GM19438 (cell line): ENCODE results near the gene IER3.
"Not testable (repeated sequence)": the region's sequence is repeated elsewhere in the genome, so short reads cannot be mapped to it uniquely, and the experiment has no call there.

Experiments used
- ATAC-seq: cut with Tn5 transposase; IDR thresholded peaks from one replicate; pipeline ENCODE4 v1.9.1; 2021; ENCODE audit warnings: low read depth; ENCODE audit not compliant: unreplicated experiment

Gene IER3

DNA sequence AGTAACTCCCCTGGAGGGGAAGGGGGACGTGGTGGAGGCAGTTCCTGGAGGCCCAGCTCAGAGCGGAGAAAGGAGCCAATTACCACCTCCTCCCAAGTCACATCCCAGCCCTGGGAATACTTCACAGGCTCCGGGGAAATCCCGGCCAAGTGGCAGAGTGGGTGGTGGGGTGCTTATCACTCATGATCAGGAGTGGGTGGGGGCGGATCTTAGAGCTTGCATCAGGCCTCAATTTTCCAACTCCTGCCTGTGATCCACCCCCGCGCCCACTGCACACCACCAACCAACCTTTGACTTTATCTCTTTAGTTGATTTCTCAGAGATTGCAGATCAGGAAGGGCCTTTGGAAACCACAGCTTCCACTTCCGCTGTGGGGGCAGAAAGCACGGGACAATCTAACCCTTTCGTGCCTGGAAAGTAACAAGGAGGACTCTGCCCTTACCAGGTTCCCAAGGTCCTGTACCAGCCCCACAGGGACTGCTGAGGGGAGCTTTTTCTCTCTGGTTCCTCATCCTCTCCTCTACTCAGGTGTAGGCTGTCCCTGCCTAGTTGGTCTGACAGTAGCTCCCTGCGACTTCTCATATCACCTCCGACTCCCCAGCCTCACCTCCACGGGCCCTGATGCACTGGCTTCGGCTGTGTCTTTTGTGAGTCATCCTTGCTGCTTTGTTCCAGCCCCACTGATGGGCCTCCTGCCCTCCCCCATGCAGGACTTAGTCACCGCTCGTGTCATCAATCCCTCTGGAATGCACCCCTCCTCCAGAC is 24.9 kb upstream of the IER3 start:
- no peak for ATAC-seq

DNA sequence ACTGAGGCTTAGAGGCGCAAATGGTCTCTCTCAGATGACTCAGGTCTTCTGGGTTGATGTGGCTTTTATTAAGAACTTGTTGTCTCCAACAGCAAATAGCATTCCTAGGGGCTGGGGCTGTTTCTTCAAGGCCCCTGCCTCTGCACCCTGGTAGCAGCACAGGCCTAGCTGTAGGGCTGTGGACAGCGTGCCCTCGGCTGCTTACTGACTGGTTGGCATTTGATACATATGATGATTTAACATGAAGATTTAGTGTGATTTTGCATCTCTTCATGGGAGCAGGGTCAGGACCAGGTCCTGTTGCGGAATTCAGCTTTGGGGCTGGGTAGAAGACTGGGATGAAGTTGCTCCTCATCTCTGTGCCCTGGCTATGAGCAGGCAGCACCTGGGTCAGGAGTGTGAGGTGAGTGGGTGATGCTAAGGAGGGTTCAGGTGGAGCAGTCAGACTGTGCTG is 24.3 kb upstream of the IER3 start:
- no peak for ATAC-seq

DNA sequence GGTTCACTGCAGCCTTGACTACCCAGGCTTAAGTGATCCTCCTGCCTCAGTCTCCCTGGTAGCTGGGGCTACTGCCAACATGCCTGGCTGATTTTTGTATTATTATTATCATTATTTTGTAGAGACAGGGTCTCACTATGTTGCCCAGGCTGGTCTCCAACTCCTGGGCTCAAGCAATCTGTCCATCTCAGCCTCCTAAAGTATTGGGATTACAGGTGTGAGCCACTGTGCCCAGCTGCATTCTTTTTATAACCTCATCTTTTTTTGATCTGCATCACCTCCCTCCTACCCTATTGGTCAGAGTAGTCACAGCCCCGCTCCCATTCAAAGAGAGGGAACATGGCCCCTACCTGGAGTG is 23.6 kb upstream of the IER3 start:
- no peak for ATAC-seq

DNA sequence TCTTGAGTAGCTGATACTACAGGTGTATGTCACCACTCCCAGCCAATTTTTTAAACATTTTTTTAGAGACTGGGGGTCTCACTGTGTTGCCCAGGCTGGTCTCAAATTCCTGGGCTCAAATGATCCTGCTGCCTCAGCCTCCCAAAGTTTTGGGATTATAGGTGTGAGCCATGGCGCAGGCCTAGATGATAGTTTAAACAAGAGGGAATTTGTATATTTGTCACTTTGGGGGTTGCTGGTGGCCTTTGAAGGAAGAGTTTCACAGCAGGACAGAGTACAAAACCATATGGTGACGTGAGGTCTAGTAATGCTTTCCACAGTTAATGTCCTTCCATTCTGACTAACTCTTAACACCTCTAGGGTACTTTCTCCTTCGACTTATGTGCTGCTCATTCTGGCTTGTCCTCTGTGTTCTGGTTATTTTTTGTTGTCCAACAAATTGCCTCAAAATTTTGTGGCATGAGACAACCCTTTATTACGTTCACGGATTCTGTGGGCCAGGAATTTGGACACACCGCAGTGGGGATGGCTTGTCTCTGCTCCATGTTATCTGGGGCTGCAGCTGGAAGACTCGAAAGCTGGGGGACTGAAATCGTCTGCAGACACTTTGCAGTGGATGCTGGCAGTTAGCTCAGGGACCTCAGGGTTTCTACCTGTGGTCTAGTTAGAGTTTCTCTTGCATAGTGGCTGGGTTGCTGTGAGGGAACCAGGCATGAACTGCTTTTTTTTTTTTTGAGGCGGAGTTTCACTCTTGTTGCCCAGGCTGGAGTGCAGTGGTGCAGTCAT is 23.0 kb upstream of the IER3 start:
- ATAC-seq, result peak; percentile 56

DNA sequence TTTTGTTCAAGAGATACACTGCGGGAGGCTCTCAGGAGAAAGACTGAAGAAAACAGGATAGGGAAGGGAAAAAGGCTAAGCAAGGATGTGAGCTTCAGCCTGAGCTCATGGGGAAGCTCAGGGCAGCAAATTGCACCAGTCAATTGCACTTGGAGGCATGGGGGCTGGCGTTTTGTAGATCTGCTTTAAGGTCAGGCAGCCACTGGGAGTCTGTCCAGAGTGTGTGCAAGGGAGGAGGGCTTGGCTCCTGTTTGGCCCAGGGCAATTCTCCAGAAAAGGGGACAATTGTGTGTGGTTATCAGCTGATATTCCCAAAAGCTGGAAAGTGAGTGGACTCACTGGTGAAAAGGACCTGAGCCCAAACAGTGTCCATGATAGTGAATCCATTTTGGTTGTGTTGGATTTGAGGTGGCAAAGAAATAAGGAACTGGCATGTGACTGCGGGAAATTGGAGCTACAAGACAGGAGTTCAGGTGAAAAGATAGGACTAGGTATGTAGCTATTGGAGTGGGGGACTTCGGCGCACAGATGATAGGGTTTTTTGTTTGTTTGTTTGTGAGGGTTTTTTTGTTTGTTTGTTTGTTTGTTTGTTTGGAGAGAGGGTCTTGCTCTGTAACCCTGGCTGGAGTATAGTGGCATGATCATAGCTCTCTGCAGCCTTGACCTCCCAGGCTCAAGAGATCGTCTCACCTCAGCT is 22.3 kb upstream of the IER3 start:
- ATAC-seq, result no peak

DNA sequence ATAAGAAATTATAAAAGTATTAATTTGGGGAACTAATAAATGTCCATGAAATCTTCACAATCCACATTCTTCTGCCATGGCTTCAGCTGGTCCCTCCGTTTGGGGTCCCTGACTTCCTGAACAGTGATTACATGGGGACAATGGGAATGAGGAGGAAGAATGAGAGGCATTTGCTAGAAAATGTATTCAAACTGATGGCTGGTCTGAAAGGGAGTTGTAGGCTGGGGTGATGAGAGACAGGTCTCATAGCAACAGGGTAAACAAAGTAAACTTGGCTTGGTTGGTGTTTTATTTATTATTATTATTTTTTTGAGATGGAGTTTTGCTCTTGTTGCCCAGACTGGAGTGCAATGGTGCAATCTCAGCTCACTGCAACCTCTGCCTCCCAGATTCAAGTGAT is 21.1 kb upstream of the IER3 start:
- not testable (repeated sequence) for ATAC-seq

DNA sequence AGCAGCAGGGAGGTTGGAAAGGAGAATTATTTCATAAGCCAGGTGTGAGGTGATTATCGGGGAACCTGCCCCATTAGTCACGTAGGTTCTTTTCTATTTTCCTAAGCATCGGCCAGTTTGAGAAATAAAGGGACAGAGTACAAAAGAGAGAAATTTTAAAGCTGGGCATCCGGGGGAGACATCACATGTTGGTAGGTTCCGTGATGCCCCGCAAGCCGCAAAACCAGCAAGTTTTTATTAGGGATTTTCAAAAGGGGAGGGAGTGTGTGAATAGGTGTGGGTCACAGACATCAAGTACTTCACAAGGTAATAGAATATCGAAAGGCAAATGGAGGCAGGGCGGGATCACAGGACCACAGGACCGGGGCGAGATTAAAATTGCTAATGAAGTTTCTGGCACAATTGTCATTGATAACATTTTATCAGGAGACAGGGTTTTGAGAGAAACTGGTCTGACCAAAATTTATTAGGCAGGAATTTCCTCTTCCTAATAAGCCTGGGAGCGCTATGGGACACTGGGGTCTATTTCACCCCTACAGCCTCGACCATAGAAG is 20.2 kb upstream of the IER3 start:
- ATAC-seq, result not testable (repeated sequence)

DNA sequence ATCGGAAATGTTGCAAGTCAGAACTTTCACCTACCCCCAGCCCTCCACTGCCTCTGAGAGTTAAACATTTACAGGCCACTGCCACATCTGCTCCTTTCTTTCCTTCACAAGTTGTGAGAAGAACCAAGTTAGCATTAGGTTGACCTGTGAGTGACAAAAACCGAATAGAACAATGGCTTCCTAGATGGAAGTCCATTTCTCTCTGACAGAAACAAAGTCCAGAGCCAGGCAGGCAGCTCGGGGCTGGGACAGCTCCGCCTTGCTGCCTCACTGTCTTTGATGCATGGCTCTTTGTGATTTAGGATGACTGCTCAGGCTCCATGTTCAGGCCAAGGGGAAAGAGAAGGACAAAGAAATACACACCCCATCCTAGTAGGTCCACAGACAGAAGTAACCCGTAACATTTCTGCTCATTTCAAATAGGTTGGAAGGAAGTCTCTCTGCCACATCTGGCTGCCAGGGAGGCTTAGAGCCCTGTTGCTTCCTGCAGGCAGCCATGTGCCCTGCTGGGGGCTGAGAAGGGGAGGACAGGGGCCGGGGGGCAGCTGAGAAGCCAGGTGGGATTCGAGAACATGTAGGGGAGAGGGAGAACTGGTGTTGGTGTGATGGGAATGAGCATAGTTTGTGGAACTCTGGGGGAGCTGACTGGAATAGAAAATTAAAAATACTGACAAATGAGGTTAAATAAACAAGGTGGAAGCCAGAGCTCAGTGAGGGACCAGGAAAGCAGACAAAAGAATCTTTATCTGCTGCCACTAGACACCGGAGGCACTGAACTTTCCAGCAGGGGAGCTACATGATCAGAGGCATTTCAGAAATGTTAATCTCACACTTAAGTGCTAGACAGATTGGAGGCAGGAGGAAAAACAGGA is 19.5 kb upstream of the IER3 start:
- ATAC-seq, result peak; percentile 56

DNA sequence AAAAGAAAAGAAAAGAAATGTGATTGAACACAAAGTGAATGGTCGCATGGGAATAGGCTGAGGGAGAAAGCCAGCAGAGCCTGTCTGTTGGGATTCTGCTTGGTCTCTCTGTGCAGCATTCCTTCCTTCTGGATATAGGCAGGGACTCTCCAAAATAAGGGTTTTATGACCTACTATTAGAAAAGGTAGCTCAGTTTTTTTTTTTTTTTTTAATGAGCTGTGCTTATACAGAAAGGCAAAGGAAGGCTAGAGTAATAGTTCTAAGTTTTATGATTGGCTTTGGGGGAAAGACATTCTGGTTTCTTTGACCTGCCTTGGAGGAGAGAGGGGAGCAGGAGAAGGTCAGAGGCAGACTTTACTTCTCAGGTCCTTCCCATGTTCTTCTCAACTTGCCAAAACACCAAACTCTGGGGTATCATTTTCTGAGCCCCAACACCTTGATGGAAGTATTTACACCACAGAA is 18.8 kb upstream of the IER3 start:
- no peak for ATAC-seq

DNA sequence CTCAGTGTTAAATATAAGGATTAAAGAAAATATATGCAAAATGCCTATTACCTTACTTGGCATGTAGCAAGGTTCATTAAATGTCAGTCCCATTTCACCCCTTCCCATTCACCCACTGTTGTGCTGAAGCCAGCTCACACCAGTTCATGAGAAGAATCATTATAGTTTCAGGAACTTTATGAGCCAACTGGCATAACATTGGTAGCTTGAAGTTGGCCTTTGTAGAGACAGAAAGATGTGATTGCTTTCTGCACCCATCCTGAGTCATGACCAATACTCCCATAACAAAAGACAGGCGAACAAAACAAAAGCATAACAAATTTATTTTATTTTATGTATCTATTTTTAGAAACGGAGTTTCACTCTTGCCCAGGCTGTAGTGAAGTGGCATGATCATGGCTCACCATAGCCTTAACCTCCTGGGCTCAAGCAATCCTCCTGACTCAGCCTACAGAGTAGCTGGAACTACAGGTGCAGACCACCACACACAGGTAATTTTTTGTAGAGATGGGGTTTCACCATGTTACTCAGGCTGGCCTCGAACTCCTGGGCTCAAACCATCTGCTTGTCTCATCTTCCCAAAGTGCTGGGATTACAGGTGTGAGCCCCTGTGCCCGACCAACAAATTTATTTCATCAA is 17.6 kb upstream of the IER3 start:
- ATAC-seq, result no peak

DNA sequence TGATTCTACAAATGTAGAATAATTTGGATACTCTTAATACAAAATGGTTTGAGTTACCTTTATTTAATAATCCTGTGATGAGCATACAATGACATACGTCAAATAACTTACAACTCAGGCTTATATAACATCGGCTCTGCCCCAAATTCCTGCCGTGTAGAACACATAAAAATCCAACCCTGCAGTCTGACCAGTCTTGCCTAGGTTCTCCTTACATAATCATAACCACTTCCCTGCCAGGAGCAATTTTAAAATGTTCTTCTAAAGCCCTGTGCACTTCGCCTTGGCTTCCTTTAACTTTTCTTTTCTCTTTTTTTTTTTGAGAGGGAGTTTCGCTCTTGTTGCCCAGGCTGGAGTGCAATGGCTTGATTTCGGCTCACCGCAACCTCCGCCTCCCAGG is 16.2 kb upstream of the IER3 start:
- no peak for ATAC-seq

DNA sequence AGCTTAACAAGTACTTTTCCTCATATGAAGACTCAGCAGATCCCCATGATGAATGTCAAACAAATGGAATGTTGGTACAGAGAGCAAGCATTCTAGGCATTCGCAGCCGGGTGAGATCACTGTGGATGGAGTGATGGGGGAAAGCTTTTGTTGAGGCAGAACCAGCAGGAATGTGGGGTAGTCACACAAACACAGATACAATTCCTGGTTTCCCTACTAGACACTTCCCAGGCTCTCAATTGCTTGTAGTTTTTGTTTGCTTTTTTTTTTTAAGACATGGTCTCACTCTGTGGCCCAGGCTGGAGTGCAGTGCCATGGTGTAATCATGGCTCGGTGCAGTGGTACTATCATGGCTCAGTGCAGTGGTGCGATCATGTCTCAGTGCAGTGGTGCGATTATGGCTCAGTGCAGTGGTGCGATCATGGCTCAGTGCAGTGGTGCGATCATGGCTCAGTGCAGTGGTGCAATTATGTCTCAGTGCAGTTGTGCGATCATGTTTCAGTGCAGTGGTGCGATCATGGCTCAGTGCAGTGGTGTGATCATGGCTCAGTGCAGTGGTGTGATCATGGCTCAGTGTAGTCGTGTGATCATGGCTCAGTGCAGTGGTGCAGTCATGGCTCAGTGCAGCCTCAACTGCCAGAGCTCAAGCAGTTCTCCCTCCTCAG is 15.4 kb upstream of the IER3 start:
- no peak for ATAC-seq

DNA sequence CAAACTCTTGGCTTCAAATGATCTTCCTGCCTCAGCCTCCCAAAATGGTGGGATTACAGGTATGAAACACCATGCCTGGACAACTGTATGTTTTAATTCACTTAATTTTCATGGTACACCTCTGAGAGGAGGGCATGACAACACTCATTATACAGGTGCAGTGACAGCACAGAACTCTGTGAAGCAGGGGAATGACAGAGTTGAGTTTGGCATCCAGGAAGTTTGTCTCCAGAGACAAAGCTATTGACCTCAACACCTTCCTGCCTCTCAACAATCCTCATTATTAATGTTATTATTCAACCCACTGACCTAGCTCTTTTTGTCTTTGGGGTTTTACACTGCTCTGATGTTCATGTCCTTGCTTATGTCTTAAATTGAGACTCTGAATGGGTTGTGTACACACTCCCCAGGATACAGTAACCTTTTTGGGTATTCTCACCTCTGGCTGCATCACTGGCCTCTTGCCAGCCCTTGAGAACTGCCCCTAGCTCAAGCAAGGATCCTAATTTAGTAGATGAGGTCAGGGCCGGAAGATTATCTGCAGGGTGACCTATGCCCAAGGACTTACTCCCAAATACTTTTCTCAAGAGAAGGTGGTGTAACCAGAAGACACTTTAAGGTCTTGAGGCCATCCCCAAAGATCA is 13.0 kb upstream of the IER3 start:
- ATAC-seq, result no peak

DNA sequence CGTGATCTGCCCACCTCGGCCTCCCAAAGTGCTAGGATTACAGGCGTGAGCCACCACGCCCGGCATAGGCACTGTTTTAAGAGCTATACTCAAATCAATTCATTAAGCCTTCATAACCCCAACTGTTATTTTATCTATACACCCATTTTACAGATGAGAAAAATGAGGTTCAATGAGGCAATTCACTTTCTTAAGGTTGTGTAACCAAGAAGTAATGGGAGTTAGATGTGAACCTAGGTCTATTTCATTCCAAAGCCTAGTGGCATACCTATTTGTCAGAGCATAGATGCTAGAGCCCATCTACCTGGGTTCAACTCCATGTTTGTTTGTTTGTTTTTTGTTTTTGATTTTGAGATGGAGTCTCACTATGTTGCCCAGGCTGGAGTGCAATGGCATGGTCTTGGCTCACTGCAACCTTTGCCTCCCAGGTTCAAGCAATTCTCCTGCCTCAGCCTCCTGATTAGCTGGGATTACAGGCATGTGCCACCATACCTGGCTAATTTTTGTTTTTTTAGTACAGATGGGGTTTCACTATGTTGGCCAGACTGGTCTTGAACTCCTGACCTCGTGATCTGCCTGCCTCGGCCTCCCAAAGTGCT is 12.2 kb upstream of the IER3 start:
- not testable (repeated sequence) for ATAC-seq

DNA sequence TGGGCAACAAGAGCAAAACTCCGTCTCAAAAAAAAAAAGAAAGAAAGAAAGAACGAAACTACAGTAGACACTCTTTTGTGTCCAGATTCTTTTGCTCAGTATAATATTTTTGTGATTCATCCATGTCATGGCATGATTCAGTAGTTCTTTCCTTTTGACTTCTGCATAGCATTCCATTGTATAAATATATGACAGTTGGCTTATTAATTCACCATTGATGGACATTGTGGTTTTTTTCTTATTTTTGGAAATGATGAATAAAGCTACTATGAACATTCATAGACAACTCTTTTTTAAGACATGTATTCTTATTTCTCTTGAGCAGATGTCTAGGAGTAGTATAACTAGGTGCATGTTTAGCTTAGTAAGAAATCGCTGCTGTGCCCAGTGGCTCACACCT is 10.3 kb upstream of the IER3 start:
- ATAC-seq, result no peak

DNA sequence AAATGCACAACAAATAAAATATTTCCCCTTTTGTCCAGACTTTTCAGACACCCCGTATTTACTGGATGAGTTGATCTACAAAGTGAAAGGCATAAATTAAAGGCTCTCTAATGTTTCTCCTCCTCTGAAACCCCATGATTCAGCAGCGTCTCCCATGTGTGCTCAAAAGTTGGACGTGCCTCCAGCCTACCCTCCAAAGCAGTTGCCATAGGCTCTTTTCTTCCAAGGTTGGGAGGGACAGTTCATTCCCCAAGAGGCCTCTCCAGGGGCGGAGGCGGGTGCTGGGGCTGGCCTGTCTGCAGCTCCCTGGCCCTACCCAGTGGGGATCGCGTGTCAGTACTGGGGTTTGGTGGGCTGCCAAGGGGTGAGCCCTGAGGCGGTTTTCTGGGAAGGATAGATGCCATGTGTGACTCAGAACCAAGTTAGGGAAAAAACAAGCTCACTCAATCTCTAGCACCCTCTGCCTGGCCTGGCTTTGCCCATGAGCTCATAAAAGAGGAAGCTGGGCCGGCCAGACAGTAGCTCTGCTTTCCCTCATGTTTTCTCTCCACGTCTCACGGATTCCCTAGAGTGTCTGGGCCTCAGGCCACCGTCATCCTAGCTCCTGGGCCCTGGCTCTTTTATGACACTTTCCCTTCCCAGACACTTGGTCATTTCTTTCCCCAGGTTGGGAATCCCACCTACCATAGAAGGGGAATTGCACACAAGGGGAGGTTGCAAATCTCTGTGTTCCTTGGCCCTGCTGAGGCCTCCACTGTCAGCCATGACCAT is 8.0 kb upstream of the IER3 start:
- no peak for ATAC-seq

DNA sequence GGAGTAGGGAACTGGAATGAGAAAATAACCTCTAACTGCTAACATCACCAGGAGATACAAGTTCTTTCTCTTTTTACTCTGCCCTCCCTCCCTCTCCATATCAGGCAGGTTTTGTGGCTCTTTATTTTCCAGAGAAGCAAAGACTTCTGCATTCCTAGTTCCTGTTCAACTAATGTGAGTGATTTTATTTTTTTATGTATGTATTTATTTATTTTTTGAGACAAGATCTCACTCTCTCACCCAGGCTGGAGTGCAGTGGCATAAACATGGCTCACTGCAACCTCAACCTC is 6.0 kb upstream of the IER3 start:
- no peak for ATAC-seq
